Esophagus squamous epithelium (tissue), 4 donors: ENCODE measurements around the gene PPM1L.

Experiments used
- POLR2A ChIP-seq, 4 donors: fragments of 450-650 bp; IDR thresholded peaks; one replicate each; pipeline ENCODE4 v1.6.1; 2017; ENCODE audit warnings: antibody characterized with exemption in 4 of 4, mild to moderate bottlenecking in 4 of 4, moderate library complexity in 3 of 4
- TF ChIP-seq, protein P1 (sequence below), 6 experiments: fragments of 450-650 bp in 4 of 6; fragments of 200-600 bp in 2 of 6; sonication (generic) in 2 of 6; IDR thresholded peaks; one replicate each; pipeline ENCODE4 v1.5.1; 2016 to 2019; ENCODE audit warnings: antibody characterized with exemption in 6 of 6, mild to moderate bottlenecking in 4 of 6, moderate library complexity in 4 of 6

GRCh38 chr3:161073181-161073580 lies 317.1 kb downstream of the PPM1L start:
- no peak for TF ChIP-seq POLR2A (IDR thresholded peaks at IDR 0.05)
- TF ChIP-seq, protein P1, sequence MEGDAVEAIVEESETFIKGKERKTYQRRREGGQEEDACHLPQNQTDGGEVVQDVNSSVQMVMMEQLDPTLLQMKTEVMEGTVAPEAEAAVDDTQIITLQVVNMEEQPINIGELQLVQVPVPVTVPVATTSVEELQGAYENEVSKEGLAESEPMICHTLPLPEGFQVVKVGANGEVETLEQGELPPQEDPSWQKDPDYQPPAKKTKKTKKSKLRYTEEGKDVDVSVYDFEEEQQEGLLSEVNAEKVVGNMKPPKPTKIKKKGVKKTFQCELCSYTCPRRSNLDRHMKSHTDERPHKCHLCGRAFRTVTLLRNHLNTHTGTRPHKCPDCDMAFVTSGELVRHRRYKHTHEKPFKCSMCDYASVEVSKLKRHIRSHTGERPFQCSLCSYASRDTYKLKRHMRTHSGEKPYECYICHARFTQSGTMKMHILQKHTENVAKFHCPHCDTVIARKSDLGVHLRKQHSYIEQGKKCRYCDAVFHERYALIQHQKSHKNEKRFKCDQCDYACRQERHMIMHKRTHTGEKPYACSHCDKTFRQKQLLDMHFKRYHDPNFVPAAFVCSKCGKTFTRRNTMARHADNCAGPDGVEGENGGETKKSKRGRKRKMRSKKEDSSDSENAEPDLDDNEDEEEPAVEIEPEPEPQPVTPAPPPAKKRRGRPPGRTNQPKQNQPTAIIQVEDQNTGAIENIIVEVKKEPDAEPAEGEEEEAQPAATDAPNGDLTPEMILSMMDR (IDR thresholded peaks at IDR 0.05), result no peak
